ENCODE data around the gene SRPK3.

SRPK3 gene

DNA sequence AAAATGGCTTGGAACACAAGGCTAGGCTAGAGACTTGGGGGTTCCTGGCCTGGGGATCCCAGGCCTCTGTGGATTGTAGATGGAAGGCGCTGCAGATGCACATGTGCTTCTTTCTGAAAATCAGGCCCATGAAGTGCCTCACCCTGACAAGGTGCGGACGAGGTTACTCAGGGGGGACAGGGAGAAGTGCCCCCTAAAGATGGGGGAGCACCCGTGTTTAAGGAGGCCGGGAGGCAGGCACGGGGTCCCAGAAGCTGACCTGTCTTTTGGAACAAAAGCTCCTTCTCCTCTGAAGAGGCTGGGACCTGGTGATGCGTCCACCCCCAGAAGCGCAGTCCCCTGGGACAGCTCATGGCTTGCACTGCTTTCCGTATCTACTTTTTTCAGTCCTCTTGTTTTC is 47.1 kb downstream of the SRPK3 start:
- no peak overlapping the region for H3K27ac ChIP-seq (replicated peaks)
- peaks cover 26% of the 10 kb centered on the region for H3K27me3 ChIP-seq (ENCODE audit: insufficient read depth, poor library complexity, severe bottlenecking)
- no peak for DNase-seq (ENCODE audit: low read depth in 1 of 2, low spot score in 1 of 2)
- H3K4me3 ChIP-seq (replicated peaks; ENCODE audit: insufficient read depth, low read length), result no peak overlapping the region
- TF ChIP-seq SPI1 (IDR thresholded peaks at IDR 0.05; ENCODE audit: borderline replicate concordance, low read depth), result no peak
- TF ChIP-seq CTCF (IDR thresholded peaks at IDR 0.05; ENCODE audit: insufficient read depth, low read length), result no peak
- TF ChIP-seq, protein P1, sequence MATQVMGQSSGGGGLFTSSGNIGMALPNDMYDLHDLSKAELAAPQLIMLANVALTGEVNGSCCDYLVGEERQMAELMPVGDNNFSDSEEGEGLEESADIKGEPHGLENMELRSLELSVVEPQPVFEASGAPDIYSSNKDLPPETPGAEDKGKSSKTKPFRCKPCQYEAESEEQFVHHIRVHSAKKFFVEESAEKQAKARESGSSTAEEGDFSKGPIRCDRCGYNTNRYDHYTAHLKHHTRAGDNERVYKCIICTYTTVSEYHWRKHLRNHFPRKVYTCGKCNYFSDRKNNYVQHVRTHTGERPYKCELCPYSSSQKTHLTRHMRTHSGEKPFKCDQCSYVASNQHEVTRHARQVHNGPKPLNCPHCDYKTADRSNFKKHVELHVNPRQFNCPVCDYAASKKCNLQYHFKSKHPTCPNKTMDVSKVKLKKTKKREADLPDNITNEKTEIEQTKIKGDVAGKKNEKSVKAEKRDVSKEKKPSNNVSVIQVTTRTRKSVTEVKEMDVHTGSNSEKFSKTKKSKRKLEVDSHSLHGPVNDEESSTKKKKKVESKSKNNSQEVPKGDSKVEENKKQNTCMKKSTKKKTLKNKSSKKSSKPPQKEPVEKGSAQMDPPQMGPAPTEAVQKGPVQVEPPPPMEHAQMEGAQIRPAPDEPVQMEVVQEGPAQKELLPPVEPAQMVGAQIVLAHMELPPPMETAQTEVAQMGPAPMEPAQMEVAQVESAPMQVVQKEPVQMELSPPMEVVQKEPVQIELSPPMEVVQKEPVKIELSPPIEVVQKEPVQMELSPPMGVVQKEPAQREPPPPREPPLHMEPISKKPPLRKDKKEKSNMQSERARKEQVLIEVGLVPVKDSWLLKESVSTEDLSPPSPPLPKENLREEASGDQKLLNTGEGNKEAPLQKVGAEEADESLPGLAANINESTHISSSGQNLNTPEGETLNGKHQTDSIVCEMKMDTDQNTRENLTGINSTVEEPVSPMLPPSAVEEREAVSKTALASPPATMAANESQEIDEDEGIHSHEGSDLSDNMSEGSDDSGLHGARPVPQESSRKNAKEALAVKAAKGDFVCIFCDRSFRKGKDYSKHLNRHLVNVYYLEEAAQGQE (IDR thresholded peaks at IDR 0.05; ENCODE audit: insufficient replicate concordance, low read depth), result no peak
- no peak for TF ChIP-seq GABPA (IDR thresholded peaks at IDR 0.05; ENCODE audit: low read depth)
- TF ChIP-seq POLR2AphosphoS5 (IDR thresholded peaks at IDR 0.05; ENCODE audit: low read depth), result no peak

DNA sequence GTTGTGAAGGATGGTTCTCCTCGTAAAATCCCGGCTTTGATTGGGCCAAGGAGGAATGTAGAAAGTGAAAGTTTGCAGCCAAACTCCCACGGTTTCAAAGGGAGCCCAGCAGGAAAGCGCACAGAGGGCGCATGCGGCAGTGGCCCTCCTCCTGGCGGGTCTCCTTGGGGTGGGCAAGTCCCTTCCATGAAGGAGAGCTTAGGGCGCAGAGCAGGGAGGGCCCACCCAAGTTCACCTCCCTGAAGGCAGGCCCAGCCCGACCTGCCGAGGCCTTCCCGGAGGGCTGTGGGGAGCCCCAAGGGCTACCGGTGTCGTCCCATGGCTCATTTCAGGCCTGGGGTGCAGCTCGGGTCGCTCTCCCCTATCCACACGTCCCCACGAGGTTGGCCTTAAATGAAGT is 47.5 kb downstream of the SRPK3 start:
- H3K4me3 ChIP-seq (replicated peaks; ENCODE audit: insufficient read depth, low read length), result no peak overlapping the region
- no peak overlapping the region for H3K27ac ChIP-seq (replicated peaks)
- H3K27me3 ChIP-seq (ENCODE audit: insufficient read depth, poor library complexity, severe bottlenecking), result peaks cover 26% of the 10 kb centered on the region
- no peak for DNase-seq (ENCODE audit: low read depth in 1 of 2, low spot score in 1 of 2)
- TF ChIP-seq GABPA (IDR thresholded peaks at IDR 0.05; ENCODE audit: low read depth) (no peak), POLR2AphosphoS5 (IDR thresholded peaks at IDR 0.05; ENCODE audit: low read depth) (no peak)
- TF ChIP-seq, protein P1 (IDR thresholded peaks at IDR 0.05; ENCODE audit: insufficient replicate concordance, low read depth), result no peak

DNA sequence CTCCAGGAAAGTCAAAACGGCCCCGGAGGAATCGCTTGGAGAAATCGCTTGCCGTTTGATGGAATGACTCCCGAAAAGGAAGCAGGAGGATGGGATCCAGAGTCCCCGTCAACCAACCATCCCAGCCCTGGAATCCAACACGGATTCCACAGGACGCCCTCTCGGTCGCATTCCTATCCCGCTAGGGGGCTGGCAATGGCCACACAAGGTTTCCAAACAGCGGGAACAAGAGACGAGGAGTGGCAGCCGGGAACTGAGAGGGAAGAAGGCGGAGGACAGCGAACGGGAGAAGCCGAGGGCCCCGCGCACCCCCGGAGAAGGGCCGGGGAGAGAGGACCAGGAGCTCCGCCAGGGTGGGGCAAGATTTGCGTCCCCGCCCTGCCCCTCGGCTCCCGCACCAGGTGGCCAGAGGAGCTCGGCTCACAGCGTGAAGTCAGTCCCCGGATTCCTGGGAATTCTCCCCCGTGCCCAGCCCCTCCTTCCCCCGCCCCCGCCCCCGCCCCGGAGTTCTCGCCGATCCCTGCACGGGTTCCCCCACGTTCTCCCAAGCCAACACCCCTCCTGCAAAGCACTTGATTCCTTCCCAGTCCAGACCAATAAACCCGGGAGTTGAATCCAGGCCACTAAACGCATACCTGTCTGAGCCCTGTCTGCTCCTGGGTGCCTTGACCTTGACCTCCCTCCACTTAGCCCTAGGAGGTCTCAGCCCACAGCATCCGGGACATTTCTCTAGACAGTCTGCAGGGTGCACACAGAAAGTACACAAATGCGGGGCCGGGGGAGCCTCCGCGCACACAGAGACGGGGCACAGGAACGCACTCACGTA is 48.1 kb downstream of the SRPK3 start:
- no peak overlapping the region for H3K27ac ChIP-seq (replicated peaks)
- DNase-seq (ENCODE audit: low read depth in 1 of 2, low spot score in 1 of 2), result no peak
- no peak for TF ChIP-seq POLR2AphosphoS5 (IDR thresholded peaks at IDR 0.05; ENCODE audit: low read depth)
- TF ChIP-seq SPI1 (IDR thresholded peaks at IDR 0.05; ENCODE audit: borderline replicate concordance, low read depth), result no peak
- TF ChIP-seq GABPA (IDR thresholded peaks at IDR 0.05; ENCODE audit: low read depth), result no peak
- no peak for TF ChIP-seq CTCF (IDR thresholded peaks at IDR 0.05; ENCODE audit: insufficient read depth, low read length)
- TF ChIP-seq, protein P1 (IDR thresholded peaks at IDR 0.05; ENCODE audit: insufficient replicate concordance, low read depth), result no peak
- H3K27me3 ChIP-seq (ENCODE audit: insufficient read depth, poor library complexity, severe bottlenecking), result peaks cover 26% of the 10 kb centered on the region
- no peak overlapping the region for H3K4me3 ChIP-seq (replicated peaks; ENCODE audit: insufficient read depth, low read length)
